ENCODE measurements around the gene CD84. TPM values are rescaled to one million over a fixed set of nuclear protein-coding genes. Genes with fewer than 3 reads are reported as not detected.
"Not testable (repeated sequence)": the region's sequence is repeated elsewhere in the genome, so short reads cannot be mapped to it uniquely, and the experiment has no call there.

The CD84 gene
- total and polyA plus RNA-seq, 2 donors: 1.4 to 5.3 TPM

GRCh38 chr1:160576884-160577283, 2.4 kb downstream of the CD84 start:
- no peaks in the 10 kb centered on the region for H3K36me3 ChIP-seq (ENCODE audit: insufficient read depth)
- no peak for DNase-seq (ENCODE audit: extremely low spot score)
- no peaks in the 10 kb centered on the region for H3K4me1 ChIP-seq (ENCODE audit: insufficient read depth)
- no peak overlapping the region for H3K27ac ChIP-seq (ENCODE audit: low read depth)
- H3K4me3 ChIP-seq (ENCODE audit: low read depth, low read length): no peak overlapping the region
- WGBS: 45% methylated on average over 2 of the region's 2 CpGs

- Histone ChIP-seq H3K4me1 (ENCODE audit: insufficient read depth) (no peaks in the 10 kb centered on the region), H3K4me3 (ENCODE audit: low read depth, low read length) (no peak overlapping the region), H3K36me3 (ENCODE audit: insufficient read depth) (no peaks in the 10 kb centered on the region), H3K27ac (ENCODE audit: low read depth) (no peak overlapping the region)
- WGBS: 66% methylated on average over 3 of the region's 3 CpGs
- DNase-seq (ENCODE audit: extremely low spot score): no peak
Observed at GRCh38 chr1:160576390-160576789, 2.9 kb downstream of the CD84 start.

- H3K4me3 ChIP-seq (ENCODE audit: low read depth, low read length): no peak overlapping the region
- H3K4me1 ChIP-seq (ENCODE audit: insufficient read depth): no peaks in the 10 kb centered on the region
- DNase-seq (ENCODE audit: extremely low spot score): no peak
- H3K27ac ChIP-seq (ENCODE audit: low read depth): no peak overlapping the region
- H3K36me3 ChIP-seq (ENCODE audit: insufficient read depth): no peaks in the 10 kb centered on the region
- WGBS: 79% methylated on average over 5 of the region's 5 CpGs
Observed at GRCh38 chr1:160575112-160575664, 4.1 kb downstream of the CD84 start.

GRCh38 chr1:160570840-160571239, 8.5 kb downstream of the CD84 start:
- H3K4me3 ChIP-seq (ENCODE audit: low read depth, low read length): no peak overlapping the region
- no peak for DNase-seq (ENCODE audit: extremely low spot score)
- no peaks in the 10 kb centered on the region for H3K4me1 ChIP-seq (ENCODE audit: insufficient read depth)
- H3K27ac ChIP-seq (ENCODE audit: low read depth): no peak overlapping the region
- 86% methylated on average over 3 of the region's 3 CpGs for WGBS
- no peaks in the 10 kb centered on the region for H3K36me3 ChIP-seq (ENCODE audit: insufficient read depth)

GRCh38 chr1:160569806-160570205, 9.5 kb downstream of the CD84 start:
- no peak for DNase-seq (ENCODE audit: extremely low spot score)
- Histone ChIP-seq H3K4me1 (ENCODE audit: insufficient read depth) (no peaks in the 10 kb centered on the region), H3K27ac (ENCODE audit: low read depth) (no peak overlapping the region), H3K36me3 (ENCODE audit: insufficient read depth) (no peaks in the 10 kb centered on the region), H3K4me3 (ENCODE audit: low read depth, low read length) (no peak overlapping the region)
- WGBS: 74% methylated on average over 2 of the region's 2 CpGs

- 54% methylated on average over 8 of the region's 8 CpGs for WGBS
- no peak overlapping the region for H3K27ac ChIP-seq (ENCODE audit: low read depth)
- H3K4me1 ChIP-seq (ENCODE audit: insufficient read depth): no peaks in the 10 kb centered on the region
- no peak overlapping the region for H3K4me3 ChIP-seq (ENCODE audit: low read depth, low read length)
- DNase-seq (ENCODE audit: extremely low spot score): no peak
- no peaks in the 10 kb centered on the region for H3K36me3 ChIP-seq (ENCODE audit: insufficient read depth)
Observed at GRCh38 chr1:160567858-160568682, 11.2 kb downstream of the CD84 start.

- WGBS: 66% methylated on average over 5 of the region's 5 CpGs
- no peaks in the 10 kb centered on the region for H3K4me1 ChIP-seq (ENCODE audit: insufficient read depth)
Observed at GRCh38 chr1:160567341-160567740, 12.0 kb downstream of the CD84 start.

GRCh38 chr1:160565564-160565963, 13.7 kb downstream of the CD84 start:
- WGBS: 53% methylated on average over 4 of the region's 4 CpGs
- DNase-seq (ENCODE audit: extremely low spot score): no peak

More at GRCh38 chr1:160567341-160567740, 12.0 kb downstream of the CD84 start:
- no peak for DNase-seq (ENCODE audit: extremely low spot score)
- Histone ChIP-seq H3K4me3 (ENCODE audit: low read depth, low read length) (no peak overlapping the region), H3K27ac (ENCODE audit: low read depth) (no peak overlapping the region), H3K36me3 (ENCODE audit: insufficient read depth) (no peaks in the 10 kb centered on the region)

GRCh38 chr1:160563230-160563629, 16.1 kb downstream of the CD84 start:
- not testable (repeated sequence) for H3K4me3 ChIP-seq (ENCODE audit: low read depth, low read length); DNase-seq (ENCODE audit: extremely low spot score); H3K27ac ChIP-seq (ENCODE audit: low read depth); H3K4me1 ChIP-seq (ENCODE audit: insufficient read depth); H3K36me3 ChIP-seq (ENCODE audit: insufficient read depth)
- 90% methylated on average over 1 of the region's 1 CpG for WGBS

More at GRCh38 chr1:160565564-160565963, 13.7 kb downstream of the CD84 start:
- H3K4me1 ChIP-seq (ENCODE audit: insufficient read depth): no peaks in the 10 kb centered on the region
- H3K4me3 ChIP-seq (ENCODE audit: low read depth, low read length): no peak overlapping the region
- no peaks in the 10 kb centered on the region for H3K36me3 ChIP-seq (ENCODE audit: insufficient read depth)
- no peak overlapping the region for H3K27ac ChIP-seq (ENCODE audit: low read depth)

- not testable (repeated sequence) for H3K4me3 ChIP-seq (ENCODE audit: low read depth, low read length); H3K27ac ChIP-seq (ENCODE audit: low read depth); DNase-seq (ENCODE audit: extremely low spot score); H3K36me3 ChIP-seq (ENCODE audit: insufficient read depth); H3K4me1 ChIP-seq (ENCODE audit: insufficient read depth)
- 82% methylated on average over 2 of the region's 2 CpGs for WGBS
Observed at GRCh38 chr1:160562745-160563144, 16.6 kb downstream of the CD84 start.

GRCh38 chr1:160560806-160561205, 18.5 kb downstream of the CD84 start:
- H3K4me1 ChIP-seq (ENCODE audit: insufficient read depth): no peaks in the 10 kb centered on the region
- no peak overlapping the region for H3K4me3 ChIP-seq (ENCODE audit: low read depth, low read length)
- no peak for DNase-seq (ENCODE audit: extremely low spot score)
- no peaks in the 10 kb centered on the region for H3K36me3 ChIP-seq (ENCODE audit: insufficient read depth)
- no peak overlapping the region for H3K27ac ChIP-seq (ENCODE audit: low read depth)

- H3K27ac ChIP-seq (ENCODE audit: low read depth): no peak overlapping the region
- no peak for DNase-seq (ENCODE audit: extremely low spot score)
- H3K36me3 ChIP-seq (ENCODE audit: insufficient read depth): no peaks in the 10 kb centered on the region
- H3K4me1 ChIP-seq (ENCODE audit: insufficient read depth): no peaks in the 10 kb centered on the region
- H3K4me3 ChIP-seq (ENCODE audit: low read depth, low read length): no peak overlapping the region
- 75% methylated on average over 4 of the region's 4 CpGs for WGBS
Observed at GRCh38 chr1:160560045-160560705, 19.1 kb downstream of the CD84 start.

- not testable (repeated sequence) for H3K4me1 ChIP-seq (ENCODE audit: insufficient read depth); H3K36me3 ChIP-seq (ENCODE audit: insufficient read depth); H3K4me3 ChIP-seq (ENCODE audit: low read depth, low read length); H3K27ac ChIP-seq (ENCODE audit: low read depth); DNase-seq (ENCODE audit: extremely low spot score)
- WGBS: 85% methylated on average over 3 of the region's 3 CpGs
Observed at GRCh38 chr1:160559437-160559836, 19.9 kb downstream of the CD84 start.
